ENCODE data around the gene MEF2D. TPM values are rescaled to one million over a fixed set of nuclear protein-coding genes. Genes with fewer than 3 reads are reported as not detected.

MEF2D gene
- total RNA-seq, 2 donors from 2014 or later: 142 to 157 TPM

- ATAC-seq (no peak), DNase-seq (no peak)
- Mint-ChIP-seq H3K4me3 (peak overlapping the region; percentile 92), H3K36me3 (ENCODE audit: low read depth) (peaks cover 2% of the 10 kb centered on the region), H3K4me1 (peaks cover 43% of the 10 kb centered on the region), H3K27ac (peak overlapping the region; percentile 99), H3K27me3 (no peaks in the 10 kb centered on the region)
- no peaks in the 10 kb centered on the region for H3K9me3 ChIP-seq (ENCODE audit: control insufficient read depth, low read length, poor library complexity, severe bottlenecking)
Observed at GRCh38 chr1:156502894-156503697, 2.5 kb upstream of the MEF2D start.

GRCh38 chr1:156502391-156502893 lies 1.9 kb upstream of the MEF2D start:
- DNase-seq: no peak

GRCh38 chr1:156500793-156501506 lies 375 bp upstream of the MEF2D start:
- peak; percentile 90 to 95 (median 93) for DNase-seq
- Mint-ChIP-seq H3K27ac (peak overlapping the region; percentile 99), H3K4me3 (peak overlapping the region; percentile 92), H3K36me3 (ENCODE audit: low read depth) (peaks cover 2% of the 10 kb centered on the region), H3K4me1 (peaks cover 62% of the 10 kb centered on the region), H3K27me3 (no peaks in the 10 kb centered on the region)
- no peaks in the 10 kb centered on the region for H3K9me3 ChIP-seq (ENCODE audit: control insufficient read depth, low read length, poor library complexity, severe bottlenecking)
- ATAC-seq: peak; percentile 73

More at GRCh38 chr1:156502391-156502893, 1.9 kb upstream of the MEF2D start:
- H3K4me1 Mint-ChIP-seq: peaks cover 48% of the 10 kb centered on the region
- no peaks in the 10 kb centered on the region for H3K9me3 ChIP-seq (ENCODE audit: control insufficient read depth, low read length, poor library complexity, severe bottlenecking)
- H3K27me3 Mint-ChIP-seq: no peaks in the 10 kb centered on the region
- peak overlapping the region; percentile 92 for H3K4me3 Mint-ChIP-seq
- no peak for ATAC-seq
- H3K27ac Mint-ChIP-seq: peak overlapping the region; percentile 99
- H3K36me3 Mint-ChIP-seq (ENCODE audit: low read depth): peaks cover 2% of the 10 kb centered on the region

GRCh38 chr1:156499842-156500542 lies 583 bp downstream of the MEF2D start:
- Mint-ChIP-seq H3K27me3 (no peaks in the 10 kb centered on the region), H3K4me3 (peak overlapping the region; percentile 92), H3K27ac (peak overlapping the region; percentile 99), H3K36me3 (ENCODE audit: low read depth) (peaks cover 7% of the 10 kb centered on the region), H3K4me1 (peaks cover 62% of the 10 kb centered on the region)
- DNase-seq (peak; percentile 32 to 44 (median 35)), ATAC-seq (no peak)
- no peaks in the 10 kb centered on the region for H3K9me3 ChIP-seq (ENCODE audit: control insufficient read depth, low read length, poor library complexity, severe bottlenecking)

- Mint-ChIP-seq H3K27me3 (no peaks in the 10 kb centered on the region), H3K36me3 (ENCODE audit: low read depth) (peaks cover 7% of the 10 kb centered on the region), H3K4me1 (peaks cover 64% of the 10 kb centered on the region), H3K27ac (peak overlapping the region; percentile 99), H3K4me3 (peak overlapping the region; percentile 92)
- DNase-seq (no peak), ATAC-seq (no peak)
- H3K9me3 ChIP-seq (ENCODE audit: control insufficient read depth, low read length, poor library complexity, severe bottlenecking): no peaks in the 10 kb centered on the region
Observed at GRCh38 chr1:156499194-156499841, 1.3 kb downstream of the MEF2D start.

GRCh38 chr1:156498432-156499193 lies 2.0 kb downstream of the MEF2D start:
- peaks cover 6% of the 10 kb centered on the region for H3K36me3 Mint-ChIP-seq (ENCODE audit: low read depth)
- H3K4me3 Mint-ChIP-seq: peak overlapping the region; percentile 92
- DNase-seq (no peak), ATAC-seq (no peak)
- peaks cover 65% of the 10 kb centered on the region for H3K4me1 Mint-ChIP-seq
- no peaks in the 10 kb centered on the region for H3K27me3 Mint-ChIP-seq
- peak overlapping the region; percentile 99 for H3K27ac Mint-ChIP-seq
- H3K9me3 ChIP-seq (ENCODE audit: control insufficient read depth, low read length, poor library complexity, severe bottlenecking): no peaks in the 10 kb centered on the region

GRCh38 chr1:156497743-156498431 lies 2.7 kb downstream of the MEF2D start:
- no peak for ATAC-seq
- peak overlapping the region; percentile 68 for H3K27ac Mint-ChIP-seq
- no peaks in the 10 kb centered on the region for H3K9me3 ChIP-seq (ENCODE audit: control insufficient read depth, low read length, poor library complexity, severe bottlenecking)
- no peak for DNase-seq
- H3K4me1 Mint-ChIP-seq: peaks cover 64% of the 10 kb centered on the region
- H3K27me3 Mint-ChIP-seq: no peaks in the 10 kb centered on the region
- peaks cover 6% of the 10 kb centered on the region for H3K36me3 Mint-ChIP-seq (ENCODE audit: low read depth)
- H3K4me3 Mint-ChIP-seq: peak overlapping the region; percentile 92

- peak overlapping the region; percentile 92 for H3K4me3 Mint-ChIP-seq
- H3K36me3 Mint-ChIP-seq (ENCODE audit: low read depth): peaks cover 6% of the 10 kb centered on the region
- no peaks in the 10 kb centered on the region for H3K27me3 Mint-ChIP-seq
- H3K27ac Mint-ChIP-seq: peak overlapping the region; percentile 68
- H3K9me3 ChIP-seq (ENCODE audit: control insufficient read depth, low read length, poor library complexity, severe bottlenecking): no peaks in the 10 kb centered on the region
- H3K4me1 Mint-ChIP-seq: peaks cover 67% of the 10 kb centered on the region
- no peak for DNase-seq
- ATAC-seq: no peak
Observed at GRCh38 chr1:156497078-156497742, 3.4 kb downstream of the MEF2D start.

GRCh38 chr1:156496211-156496761 lies 4.3 kb downstream of the MEF2D start:
- Mint-ChIP-seq H3K4me1 (peaks cover 75% of the 10 kb centered on the region), H3K27me3 (no peaks in the 10 kb centered on the region), H3K36me3 (ENCODE audit: low read depth) (peaks cover 6% of the 10 kb centered on the region), H3K4me3 (peak overlapping the region; percentile 77), H3K27ac (peak overlapping the region; percentile 43)
- DNase-seq (no peak), ATAC-seq (no peak)
- no peaks in the 10 kb centered on the region for H3K9me3 ChIP-seq (ENCODE audit: control insufficient read depth, low read length, poor library complexity, severe bottlenecking)

- H3K4me3 Mint-ChIP-seq: peak overlapping the region; percentile 77
- H3K9me3 ChIP-seq (ENCODE audit: control insufficient read depth, low read length, poor library complexity, severe bottlenecking): no peaks in the 10 kb centered on the region
- DNase-seq (no peak), ATAC-seq (no peak)
- H3K27ac Mint-ChIP-seq: peak overlapping the region; percentile 43
- no peaks in the 10 kb centered on the region for H3K27me3 Mint-ChIP-seq
- peaks cover 6% of the 10 kb centered on the region for H3K36me3 Mint-ChIP-seq (ENCODE audit: low read depth)
- H3K4me1 Mint-ChIP-seq: peaks cover 82% of the 10 kb centered on the region
Observed at GRCh38 chr1:156495401-156496140, 5.0 kb downstream of the MEF2D start.

Data from T-helper 17 cell (primary cell).